ENCODE results near the gene JAGN1. TPM values are rescaled to one million over a fixed set of nuclear protein-coding genes. Genes with fewer than 3 reads are reported as not detected.

Gene JAGN1
- 10 to 100 TPM; 18.9 to 37.5 (median 32.7) TPM for total RNA-seq

DNA sequence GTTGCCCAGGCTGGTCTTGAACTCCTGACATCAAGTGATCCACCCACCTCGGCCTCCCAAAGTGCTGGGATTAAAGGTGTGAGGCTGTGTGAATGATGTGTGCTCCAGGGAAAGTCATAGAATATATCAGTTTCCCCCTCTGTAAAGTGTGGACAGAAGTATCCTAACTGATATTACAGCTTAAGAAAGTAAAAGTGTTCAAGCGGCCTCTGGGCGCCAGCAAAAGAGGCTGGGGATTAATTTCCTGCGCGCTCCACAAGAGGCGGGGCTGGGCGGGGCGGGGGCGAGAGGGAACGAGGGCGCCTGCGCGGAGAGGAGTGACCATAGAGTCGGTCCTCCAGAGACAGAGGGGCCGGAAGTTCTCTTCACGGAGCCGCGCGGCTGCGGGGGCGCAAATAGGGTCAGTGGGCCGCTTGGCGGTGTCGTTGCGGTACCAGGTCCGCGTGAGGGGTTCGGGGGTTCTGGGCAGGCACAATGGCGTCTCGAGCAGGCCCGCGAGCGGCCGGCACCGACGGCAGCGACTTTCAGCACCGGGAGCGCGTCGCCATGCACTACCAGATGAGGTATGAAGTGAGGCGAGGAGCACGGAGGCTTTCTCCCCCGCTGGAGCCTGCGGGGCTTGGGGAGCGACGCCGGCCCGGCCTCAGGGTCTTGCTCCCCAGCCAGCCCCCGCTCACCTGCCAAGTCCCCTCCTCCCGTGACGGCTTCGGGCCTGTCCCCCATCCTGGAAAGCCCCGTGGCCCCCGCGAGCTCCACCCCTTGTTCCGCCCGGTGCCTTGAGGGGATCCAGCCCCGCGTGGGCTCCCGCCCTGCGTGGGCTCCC, at the start of gene JAGN1:
JAGN1 (plus strand) TSS at position 362 of the 823 bp plus-strand sequence; CDS start at position 475, 113 bp downstream.
- WGBS, 2 donors = 1% methylated on average over 26 to 32 of the region's 62 CpGs

DNA sequence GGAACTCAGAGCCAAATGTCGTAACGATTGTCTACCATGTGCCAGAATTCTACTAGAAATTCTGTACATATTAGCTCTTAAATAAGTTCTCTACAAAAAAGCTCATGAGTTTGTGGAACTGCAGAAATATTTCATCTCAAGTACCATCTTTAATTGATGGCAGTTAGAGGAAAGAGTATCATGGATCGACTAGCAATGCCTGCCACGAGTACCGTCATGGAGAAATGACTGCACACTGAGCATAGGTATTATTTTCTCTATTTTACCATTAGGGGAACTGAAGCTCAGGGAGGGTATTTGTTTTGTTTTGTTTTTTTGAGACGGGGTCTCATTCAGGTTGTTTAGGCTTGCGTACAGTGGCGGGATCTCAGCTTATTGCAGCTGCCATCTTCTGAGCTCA, 49.4 kb upstream of the JAGN1 start:
- Histone ChIP-seq H3K4me1 (peaks cover 6 to 10% of the 10 kb centered on the region in 2 donors), H3K27me3 (no peaks in the 10 kb centered on the region), H3K4me3 (replicated peaks in 1 of 3) (no peak overlapping the region), H3K27ac (no peak overlapping the region), H3K36me3 (peaks cover 9 to 17% of the 10 kb centered on the region in 2 donors), H3K9me3 (no peaks in the 10 kb centered on the region)
- no peak for DNase-seq
- 84 to 85% methylated on average over 8 of the region's 8 CpGs for WGBS, 2 donors
- TF ChIP-seq, protein P1, sequence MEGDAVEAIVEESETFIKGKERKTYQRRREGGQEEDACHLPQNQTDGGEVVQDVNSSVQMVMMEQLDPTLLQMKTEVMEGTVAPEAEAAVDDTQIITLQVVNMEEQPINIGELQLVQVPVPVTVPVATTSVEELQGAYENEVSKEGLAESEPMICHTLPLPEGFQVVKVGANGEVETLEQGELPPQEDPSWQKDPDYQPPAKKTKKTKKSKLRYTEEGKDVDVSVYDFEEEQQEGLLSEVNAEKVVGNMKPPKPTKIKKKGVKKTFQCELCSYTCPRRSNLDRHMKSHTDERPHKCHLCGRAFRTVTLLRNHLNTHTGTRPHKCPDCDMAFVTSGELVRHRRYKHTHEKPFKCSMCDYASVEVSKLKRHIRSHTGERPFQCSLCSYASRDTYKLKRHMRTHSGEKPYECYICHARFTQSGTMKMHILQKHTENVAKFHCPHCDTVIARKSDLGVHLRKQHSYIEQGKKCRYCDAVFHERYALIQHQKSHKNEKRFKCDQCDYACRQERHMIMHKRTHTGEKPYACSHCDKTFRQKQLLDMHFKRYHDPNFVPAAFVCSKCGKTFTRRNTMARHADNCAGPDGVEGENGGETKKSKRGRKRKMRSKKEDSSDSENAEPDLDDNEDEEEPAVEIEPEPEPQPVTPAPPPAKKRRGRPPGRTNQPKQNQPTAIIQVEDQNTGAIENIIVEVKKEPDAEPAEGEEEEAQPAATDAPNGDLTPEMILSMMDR (IDR thresholded peaks at IDR 0.05) = no peak
- no peak for TF ChIP-seq POLR2A (IDR thresholded peaks at IDR 0.05)
- intact Hi-C loops (cut with DNase I) = no loop called here

More for the DNA sequence above, at the start of gene JAGN1:
- Histone ChIP-seq H3K4me1 (peaks cover 11 to 14% of the 10 kb centered on the region in 2 donors), H3K27ac (peak within 1 kb of the TSS; percentile 78 to 94 (median 90)), H3K4me3 (replicated peaks in 1 of 3) (peak within 1 kb of the TSS; percentile 85 to 97 (median 92)), H3K27me3 (no peaks in the 10 kb centered on the region), H3K36me3 (peaks cover 7 to 13% of the 10 kb centered on the region in 2 donors), H3K9me3 (no peaks in the 10 kb centered on the region)
- DNase-seq = peak; percentile 86
- intact Hi-C loops (cut with DNase I) = no loop called here
- TF ChIP-seq, protein P1 (IDR thresholded peaks at IDR 0.05) = no peak
- peak in 1 of 2 donors; percentile 79 for TF ChIP-seq POLR2A (IDR thresholded peaks at IDR 0.05)

DNA sequence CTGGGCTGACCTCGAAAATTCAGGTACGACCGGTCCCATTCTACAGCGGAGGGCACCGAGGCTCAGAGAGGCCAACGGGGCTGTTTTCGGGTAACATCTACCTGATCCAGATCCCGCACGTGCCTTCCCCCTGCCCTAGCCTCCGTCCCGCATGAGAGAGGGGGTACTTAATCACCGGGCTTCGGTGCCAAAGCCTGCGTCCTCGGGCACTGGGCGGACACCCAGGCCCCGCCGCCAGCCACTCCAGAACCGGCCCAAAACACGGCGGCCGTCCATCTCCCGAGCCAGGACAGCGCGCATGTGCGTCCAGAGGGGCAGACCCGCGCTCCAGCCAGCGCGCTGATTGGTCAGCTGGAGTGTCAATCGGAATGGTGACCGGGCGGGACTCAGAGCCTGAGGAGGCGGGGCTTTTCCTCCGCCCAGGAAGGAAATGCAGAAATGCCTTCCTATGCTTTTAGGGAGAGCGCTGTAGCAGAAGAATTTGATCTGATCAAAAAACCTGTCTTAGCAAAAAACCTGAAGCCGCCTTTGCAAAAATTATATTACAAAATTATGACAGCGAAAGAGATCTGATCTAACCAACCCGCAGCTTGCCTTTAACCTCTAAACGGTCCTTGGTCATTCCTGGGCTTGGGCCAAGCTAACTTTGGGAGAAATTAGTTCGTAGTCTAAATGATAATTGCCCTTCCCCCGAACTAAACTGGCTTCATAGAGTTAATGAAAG, 46.5 kb upstream of the JAGN1 start, which contains the start of gene RPUSD3:
RPUSD3 (minus strand) TSS at position 294 of the 724 bp plus-strand sequence; CDS start at position 276, 18 bp downstream.
- intact Hi-C loops (cut with DNase I) = no loop called here
- Histone ChIP-seq H3K4me1 (peaks cover 6 to 14% of the 10 kb centered on the region in 2 donors), H3K9me3 (no peaks in the 10 kb centered on the region), H3K27ac (peak within 1 kb of the TSS; percentile 29 to 78 (median 75)), H3K27me3 (no peaks in the 10 kb centered on the region), H3K4me3 (replicated peaks in 1 of 3) (peak within 1 kb of the TSS; percentile 11 to 63 (median 57)), H3K36me3 (peaks cover 9 to 15% of the 10 kb centered on the region in 2 donors)
- DNase-seq = peak; percentile 97 to 98
- WGBS, 2 donors = 0% methylated on average over 9 to 20 of the region's 42 CpGs
- TF ChIP-seq, protein P1 (IDR thresholded peaks at IDR 0.05) = no peak
- peak in 1 of 2 donors; percentile 93 for TF ChIP-seq POLR2A (IDR thresholded peaks at IDR 0.05)

DNA sequence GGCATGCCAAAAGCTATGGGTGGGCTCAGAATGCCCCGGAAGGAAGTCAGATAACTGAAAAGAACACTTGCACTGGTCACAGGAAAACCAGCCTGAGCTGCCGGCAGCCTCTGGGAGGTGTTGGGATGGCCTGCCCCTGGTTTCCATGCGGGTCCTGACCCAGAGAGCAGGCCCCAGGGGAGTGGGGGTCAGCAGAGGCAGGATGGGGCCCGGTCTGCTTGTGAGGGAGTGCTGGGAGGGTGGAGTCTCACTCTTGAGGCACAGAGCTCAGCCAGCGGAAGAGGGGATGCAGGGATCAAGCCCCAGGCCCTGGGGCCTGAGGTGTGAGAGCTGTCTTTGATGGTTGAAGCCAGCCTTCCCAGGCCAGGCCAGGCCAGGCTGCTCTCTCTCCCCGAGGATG, 44.2 kb upstream of the JAGN1 start:
- intact Hi-C loops (cut with DNase I) = no loop called here
- Histone ChIP-seq H3K27me3 (no peaks in the 10 kb centered on the region), H3K36me3 (peaks cover 6% of the 10 kb centered on the region in 2 donors), H3K4me3 (replicated peaks in 1 of 3) (no peak overlapping the region), H3K9me3 (no peaks in the 10 kb centered on the region), H3K4me1 (peaks cover 6 to 14% of the 10 kb centered on the region in 2 donors), H3K27ac (no peak overlapping the region)
- DNase-seq = no peak
- no peak for TF ChIP-seq POLR2A (IDR thresholded peaks at IDR 0.05)
- TF ChIP-seq, protein P1 (IDR thresholded peaks at IDR 0.05) = no peak
- whole genome bisulfite sequencing, 2 donors = 59 to 91% methylated on average over 5 to 6 of the region's 6 CpGs

Measured in thyroid gland (tissue), 4 donors.